ENCODE data around the gene LAIR2. TPM values are rescaled to one million over a fixed set of nuclear protein-coding genes. Genes with fewer than 3 reads are reported as not detected.
"Not testable (repeated sequence)": the region's sequence is repeated elsewhere in the genome, so short reads cannot be mapped to it uniquely, and the experiment has no call there.

Gene LAIR2
- total RNA-seq, 4 donors from 2014 or later = not detected

DNA sequence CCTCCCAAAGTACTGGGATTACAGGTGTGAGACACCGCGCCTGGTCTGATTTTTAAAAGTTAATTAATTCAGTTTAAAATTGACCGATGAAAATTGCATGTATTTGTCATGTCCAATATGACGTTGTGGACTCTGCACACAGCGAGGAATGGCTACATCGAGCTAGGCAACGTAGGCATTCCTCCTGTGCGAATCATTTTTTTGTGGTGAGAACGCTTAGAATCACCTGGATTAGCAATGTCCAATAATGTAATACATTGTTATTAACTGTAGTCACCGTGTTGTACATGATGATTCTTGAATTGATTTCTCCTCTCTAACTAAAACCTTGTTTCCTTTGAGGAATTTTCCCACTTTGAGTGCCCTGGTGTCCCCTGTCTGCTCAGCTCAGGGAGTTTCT is 3.4 kb downstream of the LAIR2 start:
- H3K36me3 ChIP-seq = no peaks in the 10 kb centered on the region
- peaks cover 0 to 44% (median 0%) of the 10 kb centered on the region in 4 donors for H3K27me3 ChIP-seq
- intact Hi-C loops (cut with DNase I) = no loop called here
- H3K27ac ChIP-seq = no peak overlapping the region
- H3K4me3 ChIP-seq = no peak overlapping the region
- H3K9me3 ChIP-seq = no peaks in the 10 kb centered on the region
- WGBS, 2 donors = 57 to 83% methylated on average over 10 of the region's 10 CpGs
- TF ChIP-seq POLR2A (IDR thresholded peaks at IDR 0.05) = no peak
- TF ChIP-seq, protein P1, sequence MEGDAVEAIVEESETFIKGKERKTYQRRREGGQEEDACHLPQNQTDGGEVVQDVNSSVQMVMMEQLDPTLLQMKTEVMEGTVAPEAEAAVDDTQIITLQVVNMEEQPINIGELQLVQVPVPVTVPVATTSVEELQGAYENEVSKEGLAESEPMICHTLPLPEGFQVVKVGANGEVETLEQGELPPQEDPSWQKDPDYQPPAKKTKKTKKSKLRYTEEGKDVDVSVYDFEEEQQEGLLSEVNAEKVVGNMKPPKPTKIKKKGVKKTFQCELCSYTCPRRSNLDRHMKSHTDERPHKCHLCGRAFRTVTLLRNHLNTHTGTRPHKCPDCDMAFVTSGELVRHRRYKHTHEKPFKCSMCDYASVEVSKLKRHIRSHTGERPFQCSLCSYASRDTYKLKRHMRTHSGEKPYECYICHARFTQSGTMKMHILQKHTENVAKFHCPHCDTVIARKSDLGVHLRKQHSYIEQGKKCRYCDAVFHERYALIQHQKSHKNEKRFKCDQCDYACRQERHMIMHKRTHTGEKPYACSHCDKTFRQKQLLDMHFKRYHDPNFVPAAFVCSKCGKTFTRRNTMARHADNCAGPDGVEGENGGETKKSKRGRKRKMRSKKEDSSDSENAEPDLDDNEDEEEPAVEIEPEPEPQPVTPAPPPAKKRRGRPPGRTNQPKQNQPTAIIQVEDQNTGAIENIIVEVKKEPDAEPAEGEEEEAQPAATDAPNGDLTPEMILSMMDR (IDR thresholded peaks at IDR 0.05) = no peak
- no peak for DNase-seq
- H3K4me1 ChIP-seq = no peaks in the 10 kb centered on the region

DNA sequence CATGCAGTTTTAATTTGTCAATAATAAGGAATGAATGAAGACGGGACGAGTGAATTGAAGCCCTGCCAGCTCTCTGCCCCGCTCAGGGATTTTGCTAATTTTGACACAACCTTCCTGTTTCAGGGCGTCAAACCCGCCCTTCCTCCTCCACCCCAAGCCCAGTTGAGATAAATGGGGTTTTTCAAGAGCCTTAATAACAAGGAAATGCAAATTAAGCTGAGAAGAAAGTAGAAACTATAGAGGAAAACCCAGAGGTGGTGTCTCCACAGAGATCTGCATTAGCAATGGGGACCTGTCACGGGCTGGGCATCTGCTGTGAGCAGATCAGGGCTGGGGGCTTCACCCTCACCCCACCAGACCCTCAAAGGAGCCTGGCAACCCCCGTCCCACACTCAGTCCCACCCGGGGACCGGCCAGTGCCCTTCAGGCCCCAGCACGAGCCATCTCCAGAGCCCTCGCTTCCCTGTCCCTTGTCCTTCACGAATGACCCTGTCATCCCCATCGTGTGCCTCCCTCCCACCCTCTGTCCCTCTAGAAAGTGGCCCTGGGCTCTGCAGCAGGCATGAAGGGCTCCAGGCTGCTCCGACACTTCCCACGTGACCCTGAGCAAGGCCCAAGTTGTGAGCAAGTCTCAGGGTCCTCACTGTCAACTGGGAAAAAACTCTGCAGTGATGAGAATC is 4.5 kb downstream of the LAIR2 start:
- H3K4me1 ChIP-seq; H3K36me3 ChIP-seq; H3K9me3 ChIP-seq; H3K27ac ChIP-seq; H3K4me3 ChIP-seq; intact Hi-C loops (cut with DNase I); DNase-seq: not testable (repeated sequence)
- no CpG with 5 or more reads among the region's 15 CpGs for WGBS, 2 donors
- peaks cover 0 to 41% (median 0%) of the 10 kb centered on the region in 4 donors for H3K27me3 ChIP-seq

DNA sequence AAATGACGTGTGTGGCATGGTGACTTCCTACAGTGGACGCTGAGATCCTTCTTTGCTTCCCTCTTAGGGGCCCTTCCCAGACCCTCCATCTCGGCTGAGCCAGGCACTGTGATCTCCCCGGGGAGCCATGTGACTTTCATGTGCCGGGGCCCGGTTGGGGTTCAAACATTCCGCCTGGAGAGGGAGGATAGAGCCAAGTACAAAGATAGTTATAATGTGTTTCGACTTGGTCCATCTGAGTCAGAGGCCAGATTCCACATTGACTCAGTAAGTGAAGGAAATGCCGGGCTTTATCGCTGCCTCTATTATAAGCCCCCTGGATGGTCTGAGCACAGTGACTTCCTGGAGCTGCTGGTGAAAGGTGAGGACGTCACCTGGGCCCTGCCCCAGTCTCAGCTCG is 5.2 kb downstream of the LAIR2 start:
- intact Hi-C loops (cut with DNase I) = no loop called here
- no peak overlapping the region for H3K27ac ChIP-seq
- H3K4me1 ChIP-seq = no peaks in the 10 kb centered on the region
- H3K9me3 ChIP-seq = no peaks in the 10 kb centered on the region
- TF ChIP-seq, protein P1 (IDR thresholded peaks at IDR 0.05) = no peak
- no peak for TF ChIP-seq POLR2A (IDR thresholded peaks at IDR 0.05)
- DNase-seq = no peak
- no peak overlapping the region for H3K4me3 ChIP-seq
- WGBS, 2 donors = 52 to 71% methylated on average over 9 to 12 of the region's 12 CpGs
- peaks cover 0 to 36% (median 0%) of the 10 kb centered on the region in 4 donors for H3K27me3 ChIP-seq
- H3K36me3 ChIP-seq = no peaks in the 10 kb centered on the region

DNA sequence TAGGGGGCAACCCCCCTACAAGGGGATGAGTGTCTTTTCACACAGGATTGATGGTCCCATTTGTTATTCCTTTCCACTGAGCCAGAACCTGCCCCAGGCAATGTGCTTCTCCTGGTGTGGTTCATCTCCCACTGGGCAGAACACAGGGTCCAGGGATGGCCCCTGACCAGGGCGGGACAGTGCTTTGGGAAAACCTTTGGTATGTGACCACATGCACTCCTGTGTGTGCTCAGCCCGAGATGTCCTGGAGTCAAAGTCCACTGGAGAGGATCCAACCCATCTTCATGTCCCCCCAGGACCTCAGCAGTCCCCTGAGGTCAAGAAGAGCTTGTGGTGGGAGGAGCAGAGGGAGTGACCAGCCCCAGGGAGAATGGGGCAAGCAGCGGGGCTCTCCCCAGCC is 5.9 kb downstream of the LAIR2 start:
- H3K4me1 ChIP-seq; H3K36me3 ChIP-seq; intact Hi-C loops (cut with DNase I); H3K9me3 ChIP-seq; H3K4me3 ChIP-seq; H3K27ac ChIP-seq; DNase-seq: not testable (repeated sequence)
- H3K27me3 ChIP-seq = peaks cover 0 to 34% (median 0%) of the 10 kb centered on the region in 4 donors
- 40% methylated on average over 1 of the region's 3 CpGs; no CpG with 5 or more reads in 1 of the 2 donors for WGBS, 2 donors

DNA sequence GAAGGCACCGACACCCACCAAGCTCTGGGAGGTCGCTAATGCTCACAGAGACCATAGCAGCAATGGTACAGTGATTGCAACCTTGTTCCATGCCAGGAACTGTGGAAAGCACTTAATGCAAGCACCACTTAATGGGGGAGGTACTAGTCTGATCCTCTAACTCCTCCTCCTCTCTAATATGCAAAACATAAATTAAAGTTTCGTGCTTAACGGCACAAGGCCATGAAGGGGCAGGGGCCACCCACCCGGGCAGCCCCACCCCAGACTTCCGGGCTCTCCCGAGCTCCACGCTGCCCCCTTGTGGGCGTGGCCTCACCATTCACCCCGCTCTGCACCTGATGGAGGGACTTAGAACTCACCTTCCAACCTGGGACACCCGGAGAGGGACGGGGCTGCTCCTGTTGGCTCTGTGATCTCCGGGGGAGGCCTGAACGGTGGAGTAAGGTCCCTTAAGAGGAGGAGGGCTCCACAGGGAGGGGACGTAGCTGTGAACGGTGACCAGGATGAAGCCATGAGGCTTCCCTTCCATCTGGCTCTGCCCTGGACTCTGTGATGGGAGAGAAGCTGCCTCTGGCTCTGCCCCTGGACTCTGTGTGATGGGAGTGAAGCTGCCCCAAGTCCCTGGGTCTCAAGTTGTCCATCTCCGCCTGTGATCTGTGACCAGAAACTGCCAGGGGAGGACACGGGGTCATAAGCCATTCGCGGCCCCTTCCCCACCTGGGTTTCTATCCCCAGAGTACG is 6.7 kb downstream of the LAIR2 start:
- H3K36me3 ChIP-seq; H3K4me3 ChIP-seq; H3K9me3 ChIP-seq; H3K4me1 ChIP-seq; H3K27ac ChIP-seq; intact Hi-C loops (cut with DNase I); DNase-seq: not testable (repeated sequence)
- WGBS, 2 donors = 0% methylated on average over 1 of the region's 21 CpGs; no CpG with 5 or more reads in 1 of the 2 donors
- peaks cover 0 to 28% (median 0%) of the 10 kb centered on the region in 4 donors for H3K27me3 ChIP-seq

DNA sequence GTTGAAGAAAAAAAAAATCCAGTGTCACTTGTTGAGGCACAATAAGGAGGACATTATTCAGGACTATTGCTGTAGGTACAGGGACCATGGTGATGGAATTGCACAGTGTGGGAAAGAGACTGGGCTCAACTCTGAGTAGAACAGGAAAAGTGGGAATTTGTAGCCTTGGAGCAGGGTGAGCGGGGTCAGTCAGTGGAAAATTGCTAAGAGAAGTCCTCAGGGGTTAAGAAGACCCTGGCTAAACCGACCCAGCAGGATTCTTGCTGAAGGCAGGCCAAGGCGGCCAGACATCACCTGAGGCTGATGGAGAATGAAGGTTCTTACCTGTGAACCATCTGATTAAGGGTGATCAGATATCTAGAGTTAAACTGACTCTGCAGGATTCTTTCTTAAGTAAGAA is 12.5 kb downstream of the LAIR2 start:
- no peak overlapping the region for H3K4me3 ChIP-seq
- H3K36me3 ChIP-seq = no peaks in the 10 kb centered on the region
- peaks cover 0 to 30% (median 0%) of the 10 kb centered on the region in 4 donors for H3K27me3 ChIP-seq
- TF ChIP-seq, protein P1 (IDR thresholded peaks at IDR 0.05) = no peak
- TF ChIP-seq POLR2A (IDR thresholded peaks at IDR 0.05) = no peak
- no peaks in the 10 kb centered on the region for H3K4me1 ChIP-seq
- no peak overlapping the region for H3K27ac ChIP-seq
- no peak for DNase-seq
- 28 to 43% methylated on average over 3 of the region's 3 CpGs for WGBS, 2 donors
- H3K9me3 ChIP-seq = no peaks in the 10 kb centered on the region
- intact Hi-C loops (cut with DNase I) = no loop called here
